GM10266 (cell line): Measurements from ENCODE around the gene LGALS4.
A peak's percentile ranks its signal among the peaks of the same experiment; 100 is the strongest.
"Not testable (repeated sequence)": the region's sequence is repeated elsewhere in the genome, so short reads cannot be mapped to it uniquely, and the experiment has no call there.

ENCODE experiments used
- DNase-seq: peaks from one replicate; pipeline ENCODE4 v3.0.0; 2012; ENCODE audit errors: extremely low spot score
- TF ChIP-seq, protein P1 (sequence below): IDR thresholded peaks from 2 replicates; pipeline ENCODE4 v1.5.1; 2012; ENCODE audit warnings: mild to moderate bottlenecking, low read depth; ENCODE audit not compliant: control insufficient read depth, insufficient read depth; ENCODE audit errors: missing control alignments

Gene LGALS4

DNA sequence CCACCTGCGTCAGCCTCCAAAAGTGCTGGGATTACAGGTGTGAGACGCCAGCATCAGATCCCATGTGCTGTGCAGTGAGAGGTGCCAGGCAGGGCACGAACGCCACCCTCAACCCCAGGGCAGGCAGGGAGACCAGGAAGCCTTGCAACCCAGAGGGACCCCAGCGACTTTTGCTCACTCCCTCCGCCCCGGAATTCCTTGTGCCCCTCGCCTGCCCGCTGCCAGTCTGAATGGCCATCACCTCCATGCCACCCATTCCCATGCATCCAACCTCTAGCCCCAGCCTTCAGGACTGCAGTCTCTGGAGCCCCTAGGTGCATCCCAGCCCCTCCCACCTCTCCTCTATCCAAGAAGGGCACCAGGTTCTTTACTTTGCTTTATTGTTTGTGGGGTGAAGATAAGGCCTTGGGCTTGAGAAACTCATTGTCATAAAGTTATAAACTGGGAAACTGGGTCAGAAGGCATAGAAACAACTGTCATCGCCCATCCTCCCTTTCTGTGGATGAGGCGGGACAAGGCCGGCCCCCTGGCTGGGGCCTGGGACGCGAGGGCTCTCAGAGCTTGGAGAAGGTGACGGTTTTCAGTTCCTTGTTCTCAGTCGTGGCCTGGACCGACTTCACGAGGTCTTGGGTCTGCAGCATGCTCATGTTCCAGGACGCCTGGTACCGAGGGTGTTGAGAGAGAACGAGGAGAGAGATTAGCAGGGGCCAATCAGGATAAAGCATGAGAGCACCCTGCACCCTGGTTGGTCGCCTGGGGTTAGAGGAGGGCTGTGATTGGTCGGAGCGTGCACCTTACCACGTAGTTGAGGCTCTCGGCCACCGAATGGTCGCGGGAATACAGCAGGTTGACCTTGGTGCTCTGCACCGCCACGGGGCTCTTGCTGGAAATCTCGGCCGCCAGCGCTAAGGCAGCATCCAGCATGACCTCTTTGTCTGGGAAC is 2.6 kb upstream of the LGALS4 start:
- peak; percentile 19 for DNase-seq
- TF ChIP-seq, protein P1, sequence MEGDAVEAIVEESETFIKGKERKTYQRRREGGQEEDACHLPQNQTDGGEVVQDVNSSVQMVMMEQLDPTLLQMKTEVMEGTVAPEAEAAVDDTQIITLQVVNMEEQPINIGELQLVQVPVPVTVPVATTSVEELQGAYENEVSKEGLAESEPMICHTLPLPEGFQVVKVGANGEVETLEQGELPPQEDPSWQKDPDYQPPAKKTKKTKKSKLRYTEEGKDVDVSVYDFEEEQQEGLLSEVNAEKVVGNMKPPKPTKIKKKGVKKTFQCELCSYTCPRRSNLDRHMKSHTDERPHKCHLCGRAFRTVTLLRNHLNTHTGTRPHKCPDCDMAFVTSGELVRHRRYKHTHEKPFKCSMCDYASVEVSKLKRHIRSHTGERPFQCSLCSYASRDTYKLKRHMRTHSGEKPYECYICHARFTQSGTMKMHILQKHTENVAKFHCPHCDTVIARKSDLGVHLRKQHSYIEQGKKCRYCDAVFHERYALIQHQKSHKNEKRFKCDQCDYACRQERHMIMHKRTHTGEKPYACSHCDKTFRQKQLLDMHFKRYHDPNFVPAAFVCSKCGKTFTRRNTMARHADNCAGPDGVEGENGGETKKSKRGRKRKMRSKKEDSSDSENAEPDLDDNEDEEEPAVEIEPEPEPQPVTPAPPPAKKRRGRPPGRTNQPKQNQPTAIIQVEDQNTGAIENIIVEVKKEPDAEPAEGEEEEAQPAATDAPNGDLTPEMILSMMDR: no peak

DNA sequence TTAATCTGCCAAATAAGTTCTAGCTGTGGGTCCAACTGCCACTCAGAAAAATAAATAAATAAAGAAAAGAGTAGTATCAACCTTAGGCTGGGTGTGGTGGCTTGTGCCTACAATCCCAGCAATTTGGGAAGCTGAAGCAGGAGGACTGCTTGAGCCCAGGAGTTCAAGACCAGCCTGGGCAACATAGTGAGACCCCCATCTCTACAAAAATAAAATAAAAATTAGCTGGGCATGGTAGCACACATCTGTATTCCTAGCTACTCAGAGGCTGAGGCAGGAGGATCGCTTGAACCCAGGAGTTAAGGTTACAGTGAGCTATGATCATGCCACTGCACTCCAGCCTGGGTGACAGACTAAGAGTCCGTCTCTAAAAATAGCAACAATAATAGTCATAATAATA is 1.2 kb upstream of the LGALS4 start:
- not testable (repeated sequence) for DNase-seq

DNA sequence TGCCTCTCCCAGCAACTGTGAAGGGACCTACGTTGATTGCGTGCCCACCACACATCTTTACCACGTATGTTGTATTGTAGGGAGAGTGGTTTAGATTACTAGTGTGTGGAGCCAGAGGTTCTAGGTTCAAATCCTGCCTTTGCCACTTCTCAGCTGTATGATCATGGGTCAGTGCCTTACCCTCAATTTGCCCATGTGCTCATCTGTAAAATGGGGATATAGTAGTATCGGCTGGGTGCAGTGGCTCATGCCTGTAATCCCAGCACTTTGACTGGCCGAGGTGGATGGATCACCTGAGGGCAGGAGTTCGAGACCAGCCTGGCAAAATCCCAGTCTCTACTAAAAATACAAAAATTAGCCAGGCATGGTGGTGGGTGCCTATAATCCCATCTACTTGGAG is 578 bp upstream of the LGALS4 start:
- DNase-seq: no peak
- TF ChIP-seq, protein P1: no peak

DNA sequence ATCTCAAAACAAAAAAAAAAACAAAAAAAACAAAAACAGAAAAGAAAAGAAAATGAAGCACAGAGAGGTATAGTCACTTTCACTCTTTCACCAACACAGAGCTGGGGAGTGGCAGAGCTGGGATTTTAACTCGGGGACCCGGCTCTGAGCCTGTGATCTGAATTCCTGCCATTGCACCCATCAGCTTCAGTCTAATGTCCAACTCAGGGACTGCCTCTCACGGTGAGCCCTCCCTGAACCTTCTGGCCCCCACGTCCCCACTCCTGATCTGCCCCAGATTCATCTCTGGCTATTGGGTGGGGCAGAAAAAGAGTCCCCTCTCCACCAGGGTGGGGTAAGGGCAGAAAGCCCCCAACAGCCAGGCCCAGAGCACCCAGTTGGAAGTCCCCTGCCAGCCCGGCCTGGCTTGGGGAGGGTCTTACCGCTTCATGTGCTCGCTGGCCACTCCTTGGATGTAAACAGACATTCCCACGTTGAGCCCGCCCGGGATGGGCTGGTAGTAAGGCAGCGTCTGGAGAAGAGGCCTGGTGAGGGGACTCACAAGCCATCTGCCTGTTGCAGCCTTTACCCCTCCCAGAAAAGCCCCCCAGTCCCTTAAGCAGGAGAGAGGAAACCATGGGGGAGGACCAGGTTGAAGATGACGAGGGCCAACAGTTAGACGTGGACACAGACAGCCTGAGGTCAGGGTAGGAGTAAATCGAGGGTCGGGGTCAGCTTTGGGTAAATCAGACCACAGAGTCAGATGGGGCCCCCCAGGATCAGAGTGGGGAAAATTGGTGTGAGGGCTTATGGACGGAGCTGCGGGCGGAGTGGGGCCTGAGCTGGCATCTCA is 520 bp downstream of the LGALS4 start:
- DNase-seq: peak; percentile 5
- TF ChIP-seq, protein P1: no peak

DNA sequence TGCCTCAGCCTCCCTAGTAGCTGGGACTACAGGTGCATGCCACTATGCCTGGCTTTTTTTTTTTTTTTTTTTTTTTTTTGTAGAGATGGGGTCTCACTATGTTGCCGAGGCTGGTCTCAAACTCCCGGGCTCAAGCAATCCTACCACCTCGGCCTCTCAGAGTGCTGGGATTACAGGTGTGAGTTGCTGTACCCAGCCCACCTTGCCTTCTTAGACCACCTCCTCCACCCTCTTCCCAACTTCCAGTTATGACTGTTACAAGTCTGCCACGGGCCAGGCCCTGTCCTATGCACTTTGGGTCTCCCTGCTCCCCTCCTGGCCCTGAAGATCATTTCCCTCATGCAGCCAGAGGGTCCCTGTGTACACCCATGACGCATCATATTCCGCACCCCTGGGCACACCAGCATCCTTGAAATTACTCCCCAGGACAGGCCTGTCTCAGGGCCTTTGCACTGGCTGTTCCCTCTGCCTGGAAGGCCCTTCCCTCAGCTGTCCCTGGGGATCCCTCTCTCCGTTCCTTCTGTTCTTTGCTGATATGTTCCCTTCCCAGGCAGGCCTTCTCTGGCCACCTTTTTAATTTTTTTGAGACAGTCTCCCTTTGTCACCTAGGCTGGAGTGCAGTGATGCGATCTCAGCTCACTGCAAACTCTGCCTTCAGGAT is 3.0 kb downstream of the LGALS4 start:
- TF ChIP-seq, protein P1: no peak
- DNase-seq: no peak

DNA sequence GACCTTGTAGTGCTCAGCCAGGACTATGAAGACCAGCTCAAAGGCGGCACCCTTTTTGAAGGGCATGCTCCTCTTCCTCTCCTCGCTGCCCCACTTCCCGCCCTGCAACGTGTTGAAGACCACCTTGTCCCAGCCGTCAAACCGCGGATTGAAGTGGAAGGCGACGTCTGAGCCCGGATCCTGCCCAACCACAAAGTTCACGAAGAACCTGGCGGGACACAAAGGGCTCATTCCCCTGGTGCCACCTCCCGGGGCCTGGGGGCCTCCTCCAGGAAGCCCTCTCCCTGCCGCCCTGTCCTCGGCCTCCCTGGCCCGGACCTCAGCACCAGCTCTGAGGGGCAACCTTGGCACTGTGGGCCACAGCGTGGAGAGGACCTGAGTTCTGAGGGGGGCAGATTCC is 4.0 kb downstream of the LGALS4 start:
- TF ChIP-seq, protein P1: no peak
- no peak for DNase-seq

DNA sequence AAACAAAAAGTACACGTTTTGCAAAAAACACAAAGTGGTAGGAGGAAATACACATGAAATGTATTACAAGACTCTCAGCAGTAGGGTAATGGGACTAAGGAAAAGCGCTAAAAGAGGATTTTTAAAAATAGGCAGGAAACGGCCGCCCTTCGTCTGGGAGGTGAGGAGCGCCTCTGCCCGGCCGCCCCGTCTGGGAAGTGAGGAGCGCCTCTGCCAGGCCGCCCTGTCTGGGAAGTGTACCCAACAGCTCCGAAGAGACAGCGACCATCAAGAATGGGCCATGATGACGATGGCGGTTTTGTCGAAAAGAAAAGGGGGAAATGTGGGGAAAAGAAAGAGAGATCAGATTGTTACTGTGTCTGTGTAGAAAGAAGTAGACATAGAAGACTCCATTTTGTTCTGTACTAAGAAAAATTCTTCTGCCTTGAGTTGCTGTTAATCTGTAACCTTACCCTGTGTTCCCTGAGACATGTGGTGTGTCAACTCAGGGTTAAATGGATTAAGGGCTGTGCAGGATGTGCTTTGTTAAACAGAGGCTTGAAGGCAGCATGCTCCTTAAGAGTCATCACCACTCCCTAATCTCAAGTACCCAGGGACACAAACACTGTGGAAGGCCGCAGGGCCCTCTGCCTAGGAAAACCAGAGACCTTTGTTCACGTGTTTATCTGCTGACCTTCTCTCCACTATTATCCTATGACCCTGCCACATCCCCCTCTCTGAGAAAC is 5.2 kb downstream of the LGALS4 start:
- DNase-seq: not testable (repeated sequence)

DNA sequence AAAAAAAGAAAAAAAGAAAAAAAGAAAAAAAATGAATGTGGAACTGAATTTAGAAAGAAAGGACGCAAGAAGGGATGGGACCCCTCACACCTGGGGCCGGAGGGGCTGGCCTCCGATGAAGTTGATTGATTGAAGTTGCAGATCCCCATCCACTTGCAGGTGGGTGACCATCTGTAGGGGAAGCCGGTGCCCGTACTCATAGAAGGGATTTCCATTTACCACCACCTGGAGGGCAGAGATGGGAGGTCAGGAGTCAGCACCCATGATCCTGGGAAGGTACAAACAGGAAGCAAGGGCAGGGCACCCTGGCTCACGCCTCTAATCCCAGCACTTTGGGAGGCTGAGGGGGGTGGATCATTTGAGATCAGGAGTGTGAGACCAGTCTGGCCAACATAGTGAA is 6.4 kb downstream of the LGALS4 start:
- TF ChIP-seq, protein P1: no peak
- DNase-seq: no peak
